NCI-H146 treated with DMSO at 0.1 percent for 48 hours (cell line): ENCODE measurements around the gene GTF2F1.
"Not testable (repeated sequence)": the region's sequence is repeated elsewhere in the genome, so short reads cannot be mapped to it uniquely, and the experiment has no call there.

ENCODE experiments used
- DNase-seq: peaks from one replicate; lab custom pipeline; 2025; ENCODE audit not compliant: unreplicated experiment; lab: John Stamatoyannopoulos, UW

The GTF2F1 gene

GRCh38 chr19:6358003-6358402 is 35.0 kb downstream of the GTF2F1 start:
- no peak for DNase-seq

GRCh38 chr19:6357174-6357573 is 35.8 kb downstream of the GTF2F1 start:
- DNase-seq, result no peak

DNA sequence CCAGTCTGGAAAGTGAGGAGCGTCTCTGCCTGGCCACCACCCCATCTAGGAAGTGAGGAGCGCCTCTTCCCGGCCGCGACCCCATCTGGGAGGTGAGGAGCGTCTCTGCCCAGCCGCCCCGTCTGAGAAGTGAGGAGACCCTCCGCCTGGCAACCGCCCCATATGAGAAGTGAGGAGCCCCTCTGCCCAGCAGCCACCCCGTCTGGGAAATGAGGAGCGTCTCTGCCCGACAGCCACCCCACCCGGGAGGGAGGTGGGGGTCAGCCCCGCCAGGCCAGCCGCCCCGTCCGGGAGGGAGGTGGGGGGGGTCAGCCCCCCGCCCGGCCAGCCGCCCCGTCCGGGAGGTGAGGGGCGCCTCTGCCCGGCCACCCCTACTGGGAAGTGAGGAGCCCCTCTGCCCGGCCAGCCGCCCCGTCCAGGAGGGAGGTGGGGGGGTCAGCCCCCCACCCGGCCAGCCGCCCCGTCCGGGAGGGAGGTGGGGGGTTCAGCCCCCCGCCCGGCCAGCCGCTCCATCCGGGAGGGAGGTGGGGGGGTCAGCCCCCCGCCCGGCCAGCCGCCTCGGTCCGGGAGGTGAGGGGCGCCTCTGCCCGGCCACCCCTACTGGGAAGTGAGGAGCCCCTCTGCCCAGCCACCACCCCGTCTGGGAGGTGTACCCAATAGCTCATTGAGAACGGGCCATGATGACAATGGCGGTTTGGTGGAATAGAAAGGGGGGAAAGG is 37.5 kb downstream of the GTF2F1 start:
- not testable (repeated sequence) for DNase-seq

DNA sequence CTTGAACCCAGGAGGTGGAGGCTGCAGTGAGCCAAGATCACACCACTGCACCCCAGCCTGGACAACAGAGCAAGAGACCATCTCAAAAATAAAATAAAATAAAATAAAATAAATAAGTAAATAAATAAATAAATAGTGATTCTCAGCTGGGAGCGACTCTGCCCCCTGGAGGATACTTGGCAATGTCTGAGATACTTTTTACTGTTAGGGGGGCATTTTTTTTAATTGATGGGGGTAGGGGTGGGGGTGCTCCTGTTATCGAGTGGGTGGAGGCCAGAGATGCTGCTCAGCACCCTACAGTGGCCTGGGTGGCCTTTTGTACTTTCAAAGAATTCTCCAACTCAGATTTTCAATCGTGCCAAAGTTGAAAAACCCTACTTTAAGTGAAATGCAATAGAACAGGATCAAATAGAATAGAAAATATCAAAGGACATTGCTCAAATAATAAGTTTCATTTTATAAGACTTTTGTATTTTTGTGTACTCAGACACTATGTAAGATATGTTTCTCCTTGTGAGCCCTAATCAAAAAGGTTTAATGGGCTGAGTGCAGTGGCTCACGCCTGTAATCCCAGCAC is 38.8 kb downstream of the GTF2F1 start:
- no peak for DNase-seq

DNA sequence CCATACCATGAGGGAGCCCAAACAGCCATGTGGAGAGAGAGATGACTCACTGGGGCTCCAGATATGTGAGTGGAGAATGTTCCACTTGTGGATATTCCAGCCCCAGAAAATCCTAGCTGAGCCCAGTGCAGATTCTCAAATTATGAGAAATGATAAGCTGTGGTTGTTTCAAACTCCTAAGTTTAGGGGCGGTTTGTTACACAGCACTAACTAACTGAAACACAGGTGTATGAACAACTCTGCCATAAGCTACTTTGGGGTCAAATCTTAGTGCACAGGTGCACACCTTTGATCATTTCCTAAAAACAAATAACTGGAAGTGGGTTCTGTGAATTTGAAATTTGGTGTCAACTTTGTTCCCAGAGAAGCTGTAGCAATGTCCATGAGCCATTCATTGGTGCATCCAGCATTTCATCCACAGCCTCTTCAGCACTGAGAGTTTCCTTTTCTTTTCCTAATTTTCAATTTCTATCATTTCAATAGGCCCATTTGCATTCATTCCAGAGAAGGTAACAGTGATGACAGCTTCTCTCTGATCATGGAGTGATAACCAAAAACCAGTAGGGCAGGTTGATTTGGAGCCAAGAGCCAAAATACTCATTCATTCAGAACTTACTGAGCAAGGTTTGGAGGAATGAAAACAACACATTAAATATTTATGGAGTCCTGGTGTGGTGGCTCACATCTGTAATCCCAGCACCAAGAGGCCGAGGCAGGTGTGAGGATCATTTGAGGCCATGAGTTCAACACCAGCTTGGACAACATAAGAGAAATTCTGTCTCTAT is 40.4 kb downstream of the GTF2F1 start:
- no peak for DNase-seq

DNA sequence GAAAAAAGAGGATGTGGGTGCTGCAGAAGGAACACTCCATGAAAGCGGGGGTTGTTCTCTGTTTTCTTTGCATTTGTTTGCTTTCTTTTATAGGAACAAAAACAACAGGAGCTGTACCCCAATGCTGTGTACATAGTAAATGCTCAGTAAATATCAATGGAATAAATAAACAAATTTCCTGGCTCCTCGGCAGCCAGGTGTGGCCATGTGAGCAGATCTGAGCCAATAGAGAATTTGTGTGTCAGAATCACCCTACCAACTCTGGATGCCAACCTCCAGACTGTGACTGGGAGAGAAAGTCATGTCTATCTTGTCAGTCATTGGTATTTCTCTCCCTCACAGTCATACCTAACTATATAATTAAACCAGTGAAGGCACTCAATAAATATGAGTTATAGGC is 42.3 kb downstream of the GTF2F1 start:
- DNase-seq, result no peak

DNA sequence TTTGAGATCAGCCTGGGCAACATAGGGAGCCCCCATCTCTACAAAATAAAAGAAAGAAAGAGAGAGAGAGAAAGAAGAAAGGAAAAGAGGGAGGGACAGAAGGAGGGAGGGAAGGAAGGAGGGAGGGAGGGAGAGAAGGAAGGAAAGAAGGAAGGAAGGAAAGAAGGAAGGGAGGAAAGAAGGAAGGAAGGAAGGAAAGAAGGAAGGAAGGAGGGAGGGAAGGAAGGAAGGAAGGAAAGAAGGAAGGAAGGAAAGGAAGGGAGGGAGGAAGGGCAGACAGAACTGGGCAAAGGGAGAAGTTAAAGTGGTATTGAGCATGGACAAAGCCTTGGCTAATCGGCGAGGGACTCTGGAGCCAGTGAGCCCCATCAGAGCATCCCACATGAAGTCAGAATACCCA is 43.7 kb downstream of the GTF2F1 start:
- DNase-seq, result not testable (repeated sequence)

DNA sequence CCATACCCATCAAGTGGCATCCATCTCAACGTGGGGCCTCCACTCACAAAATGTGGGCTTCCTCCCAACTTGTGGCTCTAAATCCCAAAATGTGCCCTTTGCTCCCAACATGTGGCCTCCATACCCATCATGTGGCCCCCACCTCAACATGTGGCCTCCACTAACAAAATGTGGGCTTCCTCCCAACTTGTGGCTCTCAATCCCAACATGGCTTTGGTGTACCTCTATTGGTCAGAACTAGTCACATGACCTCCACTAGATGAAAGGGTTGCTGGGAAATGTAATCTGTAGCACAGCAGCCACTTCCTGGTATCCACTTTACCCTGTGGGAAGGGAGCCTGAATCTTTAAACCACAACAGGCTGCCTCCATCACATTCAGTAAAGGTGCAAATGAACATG is 49.5 kb downstream of the GTF2F1 start:
- DNase-seq, result no peak

- DNase-seq, result no peak
Observed at GRCh38 chr19:6340493-6341201, 52.3 kb downstream of the GTF2F1 start.

- no peak for DNase-seq
Observed at GRCh38 chr19:6334490-6335285, 58.3 kb downstream of the GTF2F1 start.

DNA sequence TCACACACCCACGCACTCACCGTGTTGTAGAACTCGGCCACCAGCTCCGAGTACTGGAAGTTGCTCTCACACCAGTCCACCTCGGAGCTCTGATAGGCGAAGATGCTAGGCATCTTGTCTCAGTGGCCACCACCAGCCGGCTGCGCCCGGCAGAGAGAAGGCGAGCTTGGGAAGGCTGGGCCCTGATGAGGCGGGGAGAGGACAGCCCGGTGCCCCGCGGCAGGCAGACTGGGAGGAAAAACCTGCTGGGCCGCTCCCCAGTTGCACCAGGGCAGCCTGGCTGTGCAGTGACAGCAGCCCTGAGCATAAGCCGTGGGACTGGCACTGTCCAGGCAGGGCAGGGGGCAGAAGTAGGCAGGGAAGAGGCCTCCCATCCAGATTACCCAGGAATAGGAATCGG is 59.5 kb downstream of the GTF2F1 start, which contains the start of gene ACER1:
Gene ACER1 (minus strand): TSS at position 174 of the 400 bp plus-strand sequence. CDS start 61 bp downstream, at position 113.
- DNase-seq, result no peak
